IMR-90 (cell line): Measurements from ENCODE around the gene PON1. TPM values are rescaled to one million over a fixed set of nuclear protein-coding genes. Genes with fewer than 3 reads are reported as not detected.

ENCODE experiments used
- ATAC-seq: fragments of 200-7000 bp; cut with Tn5 transposase; 2 replicates; pipeline ENCODE4 v1.9.1; 2020; ENCODE audit warnings: low read depth, mild to moderate bottlenecking, moderate library complexity
- BruUV-seq: library from RNA; stranded (reverse); fragments of 400-500 nt; replicated peaks from 2 replicates; lab custom pipeline; 2021; lab: Mats Ljungman, UMichigan
- CTCF ChIA-PET: fragments of 300-600 bp; formaldehyde crosslinking; extraction: SDS; loops from one replicate; lab custom pipeline; 2021; ENCODE audit warnings: antibody characterized with exemption; lab: Yijun Ruan, JAX
- POLR2A ChIA-PET: fragments of 300-600 bp; sonication (Branson Sonifier 250); formaldehyde crosslinking; loops from one replicate; lab custom pipeline; 2022; ENCODE audit warnings: antibody characterized with exemption; ENCODE audit not compliant: unreplicated experiment; lab: Charles Lee
- DNase-seq: peaks from one replicate; pipeline ENCODE4 v3.0.0; 2013
- H2AFZ ChIP-seq: replicated peaks from 2 replicates; pipeline ENCODE3; 2013; ENCODE audit warnings: low read length, mild to moderate bottlenecking; ENCODE audit not compliant: poor library complexity
- H2AK5ac ChIP-seq: 2 replicates; pipeline ENCODE4 v1.6.1; 2013; ENCODE audit warnings: low read depth, low read length, inconsistent platforms
- H2AK9ac ChIP-seq: replicated peaks from 2 replicates; pipeline ENCODE3; 2013; ENCODE audit warnings: mild to moderate bottlenecking, low read depth, low read length, moderate library complexity; ENCODE audit not compliant: poor library complexity
- H2BK120ac ChIP-seq: 2 replicates; pipeline ENCODE4 v1.6.1; 2013; ENCODE audit warnings: low read depth, low read length, inconsistent platforms
- H2BK15ac ChIP-seq: 3 replicates; pipeline ENCODE4 v1.6.1; 2013; ENCODE audit warnings: low read depth, low read length, inconsistent platforms
- H2BK20ac ChIP-seq: 2 replicates; pipeline ENCODE4 v1.6.1; 2013; ENCODE audit warnings: low read depth, mild to moderate bottlenecking, inconsistent platforms, low read length, moderate library complexity
- H2BK5ac ChIP-seq: 2 replicates; pipeline ENCODE4 v1.6.1; 2013; ENCODE audit warnings: mild to moderate bottlenecking, low read depth, low read length, inconsistent platforms; ENCODE audit not compliant: poor library complexity, severe bottlenecking
- H3K14ac ChIP-seq: replicated peaks from 2 replicates; pipeline ENCODE4 v1.6.1; 2013; ENCODE audit warnings: low read depth, low read length, inconsistent platforms
- H3K18ac ChIP-seq: 2 replicates; pipeline ENCODE4 v1.6.1; 2013; ENCODE audit warnings: low read depth, low read length, control low read depth
- H3K23ac ChIP-seq: 2 replicates; pipeline ENCODE4 v1.6.1; 2013; ENCODE audit warnings: low read depth, low read length, inconsistent platforms
- H3K27ac ChIP-seq: 2 replicates; pipeline ENCODE4 v1.5.1; 2013; ENCODE audit warnings: mild to moderate bottlenecking, control low read depth, low read length; ENCODE audit not compliant: insufficient read depth
- H3K27me3 ChIP-seq: 2 replicates; pipeline ENCODE4 v1.6.1; 2013; ENCODE audit warnings: low read length; ENCODE audit not compliant: control insufficient read depth, insufficient read depth
- H3K36me3 ChIP-seq: 2 replicates; pipeline ENCODE4 v1.6.1; 2013; ENCODE audit warnings: low read length, mixed read lengths; ENCODE audit not compliant: control insufficient read depth, insufficient read depth
- H3K4ac ChIP-seq: 2 replicates; pipeline ENCODE4 v1.6.1; 2013; ENCODE audit warnings: low read depth, low read length, inconsistent platforms
- H3K4me1 ChIP-seq: 2 replicates; pipeline ENCODE4 v1.6.1; 2013; ENCODE audit warnings: low read length, mixed read lengths; ENCODE audit not compliant: control insufficient read depth, insufficient read depth
- H3K4me2 ChIP-seq: 2 replicates; pipeline ENCODE4 v1.6.1; 2013; ENCODE audit warnings: low read depth, mild to moderate bottlenecking, control low read depth, low read length, moderate library complexity
- H3K4me3 ChIP-seq: 2 replicates; pipeline ENCODE4 v1.5.1; 2013; ENCODE audit warnings: low read depth, mild to moderate bottlenecking, control low read depth, low read length, moderate library complexity; ENCODE audit not compliant: insufficient read depth
- H3K56ac ChIP-seq: 2 replicates; pipeline ENCODE4 v1.6.1; 2013; ENCODE audit warnings: low read length, inconsistent platforms; ENCODE audit not compliant: insufficient read depth; ENCODE audit errors: extremely low read depth
- H3K79me1 ChIP-seq, 2 experiments: 2 replicates each; pipeline ENCODE4 v1.6.1; 2013; ENCODE audit warnings: low read length in 2 of 2, inconsistent platforms in 1 of 2, low read depth in 1 of 2
- H3K9ac ChIP-seq: 2 replicates; pipeline ENCODE4 v1.6.1; 2013; ENCODE audit warnings: low read depth, low read length, control low read depth
- H3K9me1 ChIP-seq: 2 replicates; pipeline ENCODE4 v1.6.1; 2013; ENCODE audit warnings: low read length, inconsistent platforms; ENCODE audit not compliant: insufficient read depth
- H3K9me3 ChIP-seq: 2 replicates; pipeline ENCODE4 v1.6.1; 2013; ENCODE audit warnings: low read length; ENCODE audit not compliant: control insufficient read depth, insufficient read depth
- H4K20me1 ChIP-seq: 2 replicates; pipeline ENCODE4 v1.6.1; 2013; ENCODE audit warnings: low read length, inconsistent platforms; ENCODE audit not compliant: insufficient read depth
- H4K5ac ChIP-seq: 2 replicates; pipeline ENCODE4 v1.6.1; 2013; ENCODE audit warnings: mild to moderate bottlenecking, low read depth, low read length, control low read depth
- H4K8ac ChIP-seq, 2 experiments: 2 replicates each; pipeline ENCODE4 v1.6.1; 2013; ENCODE audit warnings: low read depth in 2 of 2, low read length in 2 of 2, control low read depth in 1 of 2, inconsistent platforms in 1 of 2
- H4K91ac ChIP-seq: 2 replicates; pipeline ENCODE4 v1.6.1; 2013; ENCODE audit warnings: low read depth, low read length, inconsistent platforms; ENCODE audit not compliant: insufficient read depth
- NFE2L2 ChIP-seq: fragments of 150-350 bp; IDR thresholded peaks from 2 replicates; pipeline ENCODE4 v1.6.1; 2016; ENCODE audit warnings: low read depth, mild to moderate bottlenecking, low read length
- RCOR1 ChIP-seq: IDR thresholded peaks from 2 replicates; pipeline ENCODE4 v1.6.1; 2012; ENCODE audit warnings: mild to moderate bottlenecking, low read length, improper control_type of control experiment; ENCODE audit not compliant: insufficient replicate concordance
- SMC3 ChIP-seq: fragments of 150-350 bp; IDR thresholded peaks from 2 replicates; pipeline ENCODE4 v1.6.1; 2016; ENCODE audit warnings: low read depth, mild to moderate bottlenecking, antibody characterized with exemption, low read length, moderate library complexity
- WGBS, 2 experiments: methylation state at CpG; one replicate each; pipeline versions ENCODE4 v1.1.5 to v1.1.7; 2013; ENCODE audit warnings: missing lambda C conversion rate in 2 of 2; ENCODE audit not compliant: insufficient read length in 1 of 2; ENCODE audit errors: extremely low coverage in 2 of 2; 5-methylcytosine and 5-hydroxymethylcytosine counted together
- dilution Hi-C: fragments of 300-500 bp; cut with HindIII; formaldehyde crosslinking; loops from one replicate; pipeline ENCODE4 v1.14.3; 2018; ENCODE audit warnings: low sequenced_read_pairs; ENCODE audit not compliant: unreplicated experiment
- in situ Hi-C: fragments of 300-500 bp; cut with MboI; formaldehyde crosslinking; loops from 3 replicates; pipeline ENCODE4 v1.14.3; 2019; ENCODE audit warnings: low sequenced_read_pairs, inconsistent platforms, mixed read lengths
- intact Hi-C: fragments of 100-400 bp; cut with micrococcal nuclease; formaldehyde crosslinking; loops from 2 replicates; pipeline ENCODE4 v1.10.0; 2022
- polyA plus RNA-seq, 3 experiments: library from polyadenylated mRNA; depleted of rRNA; stranded (reverse); fragments of >200 nt; gene quantifications; 2 replicates each; pipeline ENCODE4 v1.2.3, GENCODE V29; 2012; ENCODE audit warnings: low replicate concordance in 1 of 3
- total RNA-seq: library from RNA; depleted of rRNA; stranded (reverse); fragments of >200 nt; gene quantifications from 2 replicates; pipeline ENCODE4 v1.2.3, GENCODE V29; 2012

Gene PON1
- total and polyA plus RNA-seq, 2 of the 4 experiments (the other 2 are of a cell fraction) = not detected

- Histone ChIP-seq H2BK5ac (no peak overlapping the region), H3K14ac (no peak overlapping the region), H3K4ac (no peak overlapping the region), H3K36me3 (no peaks in the 10 kb centered on the region), H3K4me1 (no peaks in the 10 kb centered on the region), H3K18ac (no peak overlapping the region), H4K20me1 (no peaks in the 10 kb centered on the region), H3K4me3 (no peak overlapping the region), H3K9me3 (no peaks in the 10 kb centered on the region), H4K5ac (no peak overlapping the region), H3K4me2 (no peak overlapping the region), H2AK5ac (no peak overlapping the region), H3K79me1 (no peaks in the 10 kb centered on the region), H2BK120ac (no peak overlapping the region), H2BK15ac (no peak overlapping the region), H4K91ac (no peak overlapping the region), H3K27me3 (no peaks in the 10 kb centered on the region; the same call in 1 of the 2 replicates), H3K9ac (no peak overlapping the region), H3K9me1 (no peaks in the 10 kb centered on the region), H3K23ac (no peak overlapping the region), H4K8ac (no peak overlapping the region), H3K27ac (no peak overlapping the region), H2BK20ac (no peak overlapping the region), H3K56ac (no peak overlapping the region), H2AK9ac (no peak overlapping the region), H2AFZ (no peak overlapping the region)
- dilution Hi-C loops = no loop called here
- DNase-seq (no peak), ATAC-seq (no peak)
- BruUV-seq = no TSS peak
- ChIA-PET CTCF (no interaction called here), POLR2A (no interaction called here)
- TF ChIP-seq RCOR1 (no peak), NFE2L2 (no peak), SMC3 (no peak)
- intact Hi-C loops = no loop called here
- WGBS, 2 experiments = no CpG with 5 or more reads among the region's 7 CpGs
- in situ Hi-C loops = no loop called here
These were observed 34.0 kb downstream of the PON1 start for GRCh38 chr7:95290166-95290830.
